Gastrocnemius medialis (tissue), 4 donors: Measurements from ENCODE around the gene PHKG2.

ENCODE experiments used
- CTCF ChIP-seq, 5 experiments: fragments of 450-650 bp in 3 of 5; fragments of 200-600 bp in 2 of 5; sonication (generic) in 2 of 5; IDR thresholded peaks in 4 of 5; conservative IDR thresholded peaks in 1 of 5; 1 replicate in 4 of 5; 2 replicates in 1 of 5; pipeline ENCODE4 v1.5.1; 2016 to 2019; ENCODE audit warnings: antibody characterized with exemption in 5 of 5, mild to moderate bottlenecking in 3 of 5, moderate library complexity in 3 of 5
- POLR2A ChIP-seq, 2 donors: fragments of 450-650 bp; IDR thresholded peaks; one replicate each; pipeline ENCODE4 v1.6.1; 2017; ENCODE audit warnings: antibody characterized with exemption in 2 of 2, mild to moderate bottlenecking in 2 of 2, moderate library complexity in 2 of 2

DNA sequence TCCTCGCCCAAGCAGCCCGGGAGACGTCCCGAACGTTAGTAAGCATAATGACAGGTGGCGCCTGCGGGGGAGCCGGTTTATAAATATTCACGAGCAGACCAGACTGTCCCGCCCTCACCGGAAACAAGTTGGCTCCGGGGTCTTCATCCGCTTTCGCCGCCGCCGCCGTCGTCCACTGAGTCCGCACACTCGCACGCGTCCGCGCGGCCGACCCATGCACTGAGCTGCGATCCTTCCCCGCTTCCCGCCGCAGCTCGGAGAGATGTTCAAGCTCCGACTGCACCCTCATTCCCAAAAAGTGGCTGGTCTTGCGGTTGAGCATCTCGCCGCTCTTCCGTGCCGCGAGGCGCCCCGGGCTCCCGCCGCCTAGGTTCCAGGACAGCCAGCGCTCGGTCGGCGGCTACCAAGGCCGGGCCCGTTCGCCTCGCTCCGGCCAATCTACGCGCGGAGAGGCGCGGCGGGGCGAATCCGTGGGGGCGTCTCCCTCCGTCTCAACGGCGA lies 13.3 kb downstream of the PHKG2 start:
- TF ChIP-seq CTCF (IDR thresholded peaks at IDR 0.05 in 4 of 5, conservative IDR thresholded peaks at IDR 0.05 in 1 of 5) (no peak), POLR2A (IDR thresholded peaks at IDR 0.05) (no peak)
